ENCODE measurements around the gene NPIPB12. TPM values are rescaled to one million over a fixed set of nuclear protein-coding genes. Genes with fewer than 3 reads are reported as not detected.
"Not testable (repeated sequence)": the region's sequence is repeated elsewhere in the genome, so short reads cannot be mapped to it uniquely, and the experiment has no call there.

Gene NPIPB12
- total RNA-seq, 1 donor from 2014 or later = 73.2 TPM

- DNase-seq (ENCODE audit: extremely low spot score in 2 of 2); H3K4me3 ChIP-seq; H3K4me1 ChIP-seq; H3K9me3 ChIP-seq; H3K36me3 ChIP-seq; H3K27me3 ChIP-seq; H3K27ac ChIP-seq; intact Hi-C loops (cut with DNase I): not testable (repeated sequence)
These were observed 52.5 kb downstream of the NPIPB12 start for GRCh38 chr16:29453754-29454153.

Small RNA genes within 50 kb of the gene (small RNA-seq; reads per million reads assigned to genes)
- not detected for gene AC133555.2

Other genes starting within 250 kb of the NPIPB12 start
- gene NPIPB11, start 99.7 kb downstream of the NPIPB12 start, total RNA-seq = 3.7 TPM
- 9.6 TPM for gene BOLA2, start 52.1 kb downstream of the NPIPB12 start, total RNA-seq
- gene SLX1B, start 51.9 kb downstream of the NPIPB12 start, total RNA-seq = 18.9 TPM
- gene SULT1A4, start 46.5 kb downstream of the NPIPB12 start, total RNA-seq = 9.6 TPM
- 7.4 TPM for gene SPN, start 156.8 kb upstream of the NPIPB12 start, total RNA-seq
- gene QPRT, start 172.8 kb upstream of the NPIPB12 start, total RNA-seq = 13.8 TPM
- 3.2 TPM for gene C16orf54, start 239.6 kb upstream of the NPIPB12 start, total RNA-seq